NB4 (cell line): Measurements from ENCODE around the gene MCC.

Experiments
- CTCF ChIP-seq: IDR thresholded peaks from one replicate; pipeline ENCODE4 v1.5.1; 2012; ENCODE audit warnings: low read depth, low read length
- MAX ChIP-seq: IDR thresholded peaks from 2 replicates; pipeline ENCODE4 v1.6.1; 2011; ENCODE audit warnings: low read depth, low read length
- MYC ChIP-seq: IDR thresholded peaks from 2 replicates; pipeline ENCODE4 v1.6.1; 2011; ENCODE audit warnings: low read depth, low read length
- POLR2A ChIP-seq: IDR thresholded peaks from 2 replicates; pipeline ENCODE4 v1.6.1; 2011; ENCODE audit warnings: mild to moderate bottlenecking; ENCODE audit not compliant: insufficient read length; ENCODE audit errors: extremely low read depth

GRCh38 chr5:113480243-113480642 is 8.0 kb downstream of the MCC start:
- TF ChIP-seq CTCF (no peak), POLR2A (no peak), MYC (no peak), MAX (no peak)
